ENCODE results near the gene PRPF19. TPM values are rescaled to one million over a fixed set of nuclear protein-coding genes. Genes with fewer than 3 reads are reported as not detected.

PRPF19 gene
- total and polyA plus RNA-seq, 2 of the 13 experiments (the other 11 are each of a cell fraction or from before 2014, with no cell fraction given): 27.4 to 91.1 TPM

GRCh38 chr11:60924110-60924905 lies 17.9 kb upstream of the PRPF19 start, which contains the start of gene TMEM132A (continued):
- TF ChIP-seq ZNF318 (CRISPR knock-in tag; IDR thresholded peaks at IDR 0.05) (no peak), ZKSCAN5 (CRISPR knock-in tag; IDR thresholded peaks at IDR 0.05) (no peak), ZNF530 (CRISPR knock-in tag; IDR thresholded peaks at IDR 0.05; ENCODE audit: low read depth) (no peak), BCLAF1 (IDR thresholded peaks at IDR 0.05) (no peak), FOSL2 (CRISPR knock-in tag; IDR thresholded peaks at IDR 0.05) (no peak), ASH2L (IDR thresholded peaks at IDR 0.05; ENCODE audit: insufficient read length, low read depth, low read length) (peak; percentile 43), ZNF124 (CRISPR knock-in tag; IDR thresholded peaks at IDR 0.05) (peak; percentile 69; the same call in 1 of the 2 replicates), ZNF17 (CRISPR knock-in tag; IDR thresholded peaks at IDR 0.05) (no peak), RAD51 (IDR thresholded peaks at IDR 0.05; ENCODE audit: borderline replicate concordance) (no peak), ZNF629 (CRISPR knock-in tag; conservative IDR thresholded peaks at IDR 0.05) (no peak), ADNP (CRISPR knock-in tag; IDR thresholded peaks at IDR 0.05) (peak; percentile 74), ISL2 (CRISPR knock-in tag; IDR thresholded peaks at IDR 0.05) (peak; percentile 41; the same call in 1 of the 2 replicates), CBX2 (IDR thresholded peaks at IDR 0.05; ENCODE audit: low read depth, low read length) (no peak), CBX2 (CRISPR knock-in tag; IDR thresholded peaks at IDR 0.05; ENCODE audit: low read depth) (no peak), ZC3H4 (CRISPR knock-in tag; IDR thresholded peaks at IDR 0.05; ENCODE audit: borderline replicate concordance) (no peak), SP4 (CRISPR knock-in tag; IDR thresholded peaks at IDR 0.05) (peak; percentile 68), ZBTB34 (CRISPR knock-in tag; IDR thresholded peaks at IDR 0.05) (no peak), CAMTA2 (CRISPR knock-in tag; IDR thresholded peaks at IDR 0.05; ENCODE audit: borderline replicate concordance) (no peak)

Measured in HepG2 (cell line).